ENCODE data around the gene ANO2.

ANO2 gene

DNA sequence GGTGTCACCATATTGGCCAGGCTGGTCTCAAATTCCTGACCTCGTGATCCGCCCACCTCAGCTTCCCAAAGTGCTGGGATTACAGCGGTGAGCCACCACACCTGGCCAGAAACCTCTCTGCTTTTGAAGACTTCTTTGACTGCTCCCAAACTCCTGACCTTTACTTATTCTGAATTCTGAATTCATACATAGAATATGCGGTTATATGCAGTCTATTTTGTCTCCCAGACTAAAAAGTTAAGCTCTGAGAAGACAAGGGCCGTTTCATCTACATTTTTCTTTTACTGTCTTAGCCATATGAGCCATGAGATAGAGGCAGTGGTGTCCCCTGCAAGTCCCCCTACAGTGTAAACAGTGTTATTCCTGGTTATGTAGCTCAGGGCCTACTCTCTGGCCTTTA, 333.9 kb downstream of the ANO2 start:
- no peak for DNase-seq

- DNase-seq = no peak
These were observed 345.7 kb downstream of the ANO2 start for GRCh38 chr12:5599378-5599777.

GRCh38 chr12:5593998-5594397, 351.1 kb downstream of the ANO2 start:
- DNase-seq = no peak

DNA sequence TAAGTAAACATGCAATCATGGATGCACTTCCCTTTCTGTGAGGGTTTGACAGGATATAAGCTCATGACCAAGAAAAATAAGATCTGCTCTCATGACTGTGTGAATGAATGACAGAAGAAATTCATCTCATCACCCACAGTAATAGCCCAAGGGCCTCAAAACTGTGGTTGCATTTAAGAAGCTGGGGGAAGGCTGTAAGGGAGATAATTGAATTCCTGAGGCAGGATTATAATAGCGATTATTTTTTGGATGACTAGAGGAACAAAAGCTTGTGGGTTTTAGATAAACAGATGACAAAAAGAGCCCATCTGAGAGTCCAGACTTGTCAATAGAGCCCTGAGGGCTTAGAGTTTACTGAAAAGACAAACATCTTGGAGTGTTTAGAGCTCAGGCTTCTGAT, 352.0 kb downstream of the ANO2 start:
- no peak for DNase-seq

DNA sequence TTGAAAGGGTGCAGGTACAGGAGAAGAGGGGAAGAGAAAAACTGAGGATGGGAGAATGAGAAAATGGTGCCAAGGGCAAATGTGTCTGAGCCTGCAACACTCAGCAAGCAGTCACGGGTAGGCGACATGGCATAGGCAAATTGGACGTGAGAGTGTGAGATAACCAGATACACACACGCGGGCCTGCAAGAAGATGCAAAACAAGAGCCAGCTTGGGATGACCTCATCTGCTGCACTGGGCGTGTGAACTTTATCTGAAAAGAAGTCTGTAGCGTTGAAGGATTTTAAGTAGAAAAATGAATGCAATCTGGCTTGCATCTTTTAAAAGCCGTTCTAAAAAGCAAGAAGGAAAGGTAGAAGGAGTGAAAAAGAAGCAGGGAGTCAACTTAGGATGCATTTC, 352.7 kb downstream of the ANO2 start:
- no peak for DNase-seq

DNA sequence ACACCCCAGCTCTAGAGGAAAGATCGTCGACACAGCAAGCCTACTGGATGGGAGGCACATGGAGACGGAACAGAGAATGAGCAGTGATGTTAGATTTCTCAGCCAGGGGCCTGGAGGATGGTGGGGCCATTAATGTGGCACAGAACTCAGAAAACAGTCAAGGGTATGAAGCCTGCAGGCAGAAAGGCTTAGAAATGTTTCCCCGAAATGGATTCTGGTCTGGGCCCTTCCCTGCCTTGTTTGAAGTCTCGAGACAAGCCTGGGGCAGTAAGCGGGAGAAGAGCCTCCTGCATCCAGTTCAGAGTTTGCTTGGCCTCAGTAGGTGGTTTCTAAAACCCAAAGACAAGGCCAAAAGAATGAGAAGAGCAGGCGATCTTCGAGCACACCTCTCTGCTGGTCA, 354.7 kb downstream of the ANO2 start:
- DNase-seq = no peak

DNA sequence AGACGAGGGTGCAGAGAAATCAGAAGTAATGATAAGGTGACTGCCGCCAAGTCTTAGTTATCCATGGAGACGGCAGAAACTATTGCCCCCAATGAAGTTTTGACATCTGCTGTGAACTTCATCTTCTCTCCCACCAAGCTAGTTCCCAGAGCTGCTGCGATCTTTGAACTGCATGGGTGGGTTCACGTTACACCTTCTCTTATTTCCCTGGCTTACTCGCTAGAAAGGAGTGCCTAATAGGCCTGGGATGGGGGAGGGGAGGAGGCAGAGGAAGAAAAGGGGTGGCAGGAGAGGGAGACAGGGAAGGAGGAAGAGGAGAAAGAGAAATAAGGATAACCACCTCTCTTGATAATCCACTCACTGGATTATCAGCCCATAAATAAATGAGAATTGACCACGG, 356.0 kb downstream of the ANO2 start:
- no peak for DNase-seq

DNA sequence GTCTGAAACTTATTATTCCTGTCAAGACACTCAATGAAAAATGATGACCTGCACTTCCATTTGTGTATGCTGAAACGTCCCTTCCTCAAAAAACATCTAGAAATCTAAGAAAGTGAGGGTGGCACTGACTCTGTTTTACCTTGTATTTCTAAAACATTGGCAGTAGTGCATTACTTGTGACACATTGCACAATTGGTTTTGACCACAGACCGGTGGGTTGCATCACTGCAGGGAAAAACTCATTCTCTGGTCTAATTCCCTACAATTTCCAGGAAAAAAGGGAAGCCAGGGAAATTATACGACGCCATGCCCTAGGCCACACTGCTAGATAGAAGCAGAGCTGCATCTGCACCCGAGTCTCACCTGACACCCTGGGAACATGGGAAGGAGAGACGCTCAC, 356.5 kb downstream of the ANO2 start:
- no peak for DNase-seq

- DNase-seq = no peak
These were observed 356.9 kb downstream of the ANO2 start for GRCh38 chr12:5588176-5588575.

- DNase-seq = no peak
These were observed 357.3 kb downstream of the ANO2 start for GRCh38 chr12:5587711-5588121.

DNA sequence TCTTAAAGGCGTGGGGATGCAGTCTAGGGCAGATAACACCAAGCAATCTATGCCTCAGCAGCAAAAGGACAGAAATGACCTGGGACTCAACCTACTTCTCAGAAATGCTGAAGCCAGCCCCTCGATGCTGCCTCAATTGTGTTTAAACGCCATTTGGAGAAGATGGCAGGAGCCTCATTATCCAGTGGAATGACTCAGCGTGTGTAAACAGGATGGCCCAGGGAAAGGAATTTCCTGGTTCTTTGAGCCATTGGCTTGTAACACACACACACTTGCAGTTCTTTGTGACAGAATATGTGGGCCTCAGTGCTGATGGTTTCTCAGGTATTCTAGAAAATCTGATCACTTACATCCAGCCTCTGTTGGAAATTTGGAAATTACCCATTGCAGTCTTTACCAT, 358.9 kb downstream of the ANO2 start:
- DNase-seq = no peak

GRCh38 chr12:5585178-5585577, 359.9 kb downstream of the ANO2 start:
- DNase-seq = no peak

GRCh38 chr12:5584412-5585175, 360.5 kb downstream of the ANO2 start:
- DNase-seq = no peak

- no peak for DNase-seq
These were observed 362.5 kb downstream of the ANO2 start for GRCh38 chr12:5582541-5582940.

DNA sequence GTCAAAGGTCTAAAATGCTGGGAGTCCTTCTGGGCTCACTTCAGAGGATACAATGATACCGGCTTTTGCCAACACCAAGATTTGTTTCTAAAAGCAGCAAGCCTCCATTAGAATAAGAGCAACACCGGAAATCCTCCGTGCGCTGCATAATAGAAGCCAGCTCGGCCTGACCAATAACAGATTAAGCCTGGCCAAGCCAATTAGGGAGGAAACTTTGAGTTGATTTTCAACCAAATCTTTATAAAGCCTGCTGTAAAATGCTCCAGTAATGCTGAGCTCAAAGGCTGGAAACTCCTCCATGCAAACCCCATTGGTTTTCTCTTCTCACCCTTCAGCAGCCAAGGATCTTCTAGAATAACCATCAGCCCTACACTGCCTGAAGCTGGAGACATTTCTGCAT, 363.0 kb downstream of the ANO2 start:
- DNase-seq = no peak

- no peak for DNase-seq
These were observed 363.4 kb downstream of the ANO2 start for GRCh38 chr12:5581616-5582015.

DNA sequence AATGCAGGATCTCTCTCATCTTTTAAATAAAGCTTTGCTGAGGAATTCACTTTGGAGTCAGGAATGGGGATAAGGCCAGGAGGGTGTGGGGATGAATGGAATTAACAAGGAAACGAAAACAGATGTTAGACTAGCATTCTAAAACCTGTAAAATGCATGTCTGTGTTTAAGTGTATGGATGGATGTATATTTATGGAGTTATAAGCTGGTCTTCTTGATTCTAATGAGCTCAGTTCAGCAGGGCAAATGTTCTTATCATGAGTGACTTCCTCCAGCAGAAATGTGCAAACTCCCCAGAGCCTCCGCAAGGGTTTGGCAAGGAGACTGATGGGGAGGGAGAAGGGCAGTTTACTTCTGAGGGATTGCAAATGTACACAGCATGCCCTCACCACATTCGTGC, 364.0 kb downstream of the ANO2 start:
- no peak for DNase-seq

DNA sequence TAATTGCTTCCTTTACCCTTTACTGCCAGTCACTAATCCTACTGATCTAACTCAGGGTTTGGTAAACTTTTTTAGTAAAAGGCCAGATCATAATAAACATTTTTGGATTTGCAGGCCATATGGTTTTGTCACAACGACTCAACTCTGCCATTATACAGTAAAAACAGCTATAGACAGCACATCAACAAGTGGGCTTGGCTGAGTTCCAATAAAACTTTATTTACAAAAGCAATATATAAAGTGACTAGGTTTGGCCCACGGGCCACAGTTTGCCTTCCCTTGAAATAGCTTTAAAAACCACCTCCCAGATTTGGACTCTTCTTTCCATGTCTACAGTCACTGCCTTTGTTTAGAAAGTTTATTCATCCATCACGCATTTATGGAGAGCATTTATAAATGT, 366.3 kb downstream of the ANO2 start:
- no peak for DNase-seq

DNA sequence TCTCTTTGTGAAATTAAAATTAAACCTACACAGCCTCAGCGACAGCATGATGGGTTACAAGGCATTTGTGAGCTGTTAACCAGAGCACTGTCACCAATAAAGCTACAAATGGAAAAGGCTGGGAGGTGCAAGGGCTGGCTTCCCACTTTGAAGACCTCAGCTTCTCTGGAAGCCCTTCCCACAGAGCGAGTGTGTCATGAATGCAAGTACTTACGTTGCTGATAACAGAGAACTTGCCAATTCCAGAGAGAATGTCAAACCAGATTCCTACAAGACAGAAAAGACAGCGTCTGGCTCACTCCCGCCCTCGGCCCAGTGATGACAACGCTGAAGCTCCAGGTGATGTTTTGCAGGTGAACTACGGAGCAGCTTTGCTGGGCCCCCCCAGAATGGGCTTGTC, 367.3 kb downstream of the ANO2 start:
- no peak for DNase-seq

DNA sequence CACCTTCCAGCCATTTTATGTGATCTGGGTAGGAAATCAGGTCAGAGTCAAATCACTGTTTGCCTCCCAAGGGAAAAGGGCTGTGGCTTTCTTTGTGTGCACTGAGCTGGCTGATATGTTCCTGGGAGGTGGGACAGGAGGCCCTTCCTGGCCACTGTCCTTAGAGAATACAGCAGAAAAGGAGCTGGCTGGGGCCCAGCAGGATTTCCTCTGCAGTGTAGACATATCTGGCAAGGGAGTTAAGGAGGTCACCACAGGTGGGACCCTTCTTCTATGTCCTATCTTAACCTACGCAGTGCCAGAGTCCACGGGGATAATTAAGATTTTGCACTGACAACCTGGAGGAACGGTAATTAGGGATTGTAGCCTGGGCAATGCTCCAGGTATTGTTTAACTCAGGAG, 367.8 kb downstream of the ANO2 start:
- DNase-seq = no peak

DNA sequence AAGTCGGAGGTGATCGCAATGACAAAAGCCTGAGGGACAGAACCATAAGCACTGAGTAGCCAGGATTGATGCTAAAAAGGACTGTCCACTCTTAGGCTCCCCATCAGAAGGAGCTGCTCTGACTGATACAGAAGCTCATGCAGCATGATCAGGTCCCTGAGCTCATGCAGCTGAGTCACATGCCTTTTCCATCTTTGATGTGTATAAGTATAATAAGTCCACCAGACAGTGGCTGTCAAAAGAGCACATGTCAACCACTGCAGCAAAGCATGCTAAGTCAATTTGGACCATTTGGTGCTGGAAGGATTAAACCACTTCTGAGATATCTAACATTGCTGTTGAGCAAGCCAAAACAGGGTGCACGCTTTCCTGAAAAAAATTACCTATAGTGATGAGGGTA, 369.1 kb downstream of the ANO2 start:
- DNase-seq = no peak

- no peak for DNase-seq
These were observed 369.8 kb downstream of the ANO2 start for GRCh38 chr12:5575232-5575631.

DNA sequence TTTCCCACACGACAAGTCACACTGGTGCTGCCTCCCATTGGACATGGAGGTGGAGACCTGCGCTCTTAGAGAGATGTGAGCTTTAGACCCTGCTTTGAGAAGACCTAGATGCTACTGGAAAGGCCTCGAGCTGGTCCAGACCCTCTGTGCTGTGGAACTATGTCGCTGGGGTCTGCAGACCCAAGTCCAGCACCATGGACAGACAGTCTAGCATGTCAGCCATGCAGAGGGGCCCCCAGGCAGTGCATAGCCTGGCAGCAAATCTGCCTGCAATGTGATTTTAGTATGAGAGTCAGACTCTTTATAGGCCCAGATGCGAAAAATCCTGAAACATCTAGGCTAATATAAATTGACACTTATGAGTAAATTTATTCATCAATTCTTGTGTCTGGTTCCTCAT, 371.7 kb downstream of the ANO2 start:
- DNase-seq = no peak

GRCh38 chr12:5571115-5571514, 373.9 kb downstream of the ANO2 start:
- DNase-seq = no peak

DNA sequence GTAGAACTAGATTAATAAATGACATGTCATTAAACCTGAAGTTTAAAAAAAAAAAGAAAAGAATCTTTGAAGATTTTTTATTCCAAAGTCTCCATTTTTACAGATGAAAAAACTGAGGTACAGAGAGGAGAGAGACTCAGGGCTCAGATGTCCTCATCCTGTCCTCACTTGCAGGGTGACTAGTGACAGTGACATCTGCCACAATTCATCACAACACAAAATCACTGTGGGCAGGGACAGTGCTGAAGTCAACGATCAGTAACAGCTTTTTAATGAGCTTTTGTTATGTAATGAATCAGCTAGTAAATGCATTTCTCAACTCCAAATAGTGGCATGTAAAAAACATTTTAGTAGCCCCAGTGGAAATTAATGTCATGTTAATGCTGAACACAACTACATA, 374.6 kb downstream of the ANO2 start:
- DNase-seq = no peak

Measured in stimulated activated CD4-positive, alpha-beta T cell treated with anti-CD3 and anti-CD28 coated beads, Interleukin-4, amount 100 ng/mL, for 1 hour (primary cell).